22Rv1 (cell line): ENCODE measurements around the gene MTF1.

Experiments used
- H3K27ac ChIP-seq: fragments of 450-650 bp; 2 replicates; pipeline ENCODE4 v1.5.1; 2017
- CTCF ChIP-seq: fragments of 450-650 bp; IDR thresholded peaks from 2 replicates; pipeline ENCODE4 v1.5.1; 2017; ENCODE audit warnings: mild to moderate bottlenecking
- ZFX ChIP-seq: fragments of 450-650 bp; IDR thresholded peaks from 2 replicates; pipeline ENCODE4 v1.6.1; 2017; ENCODE audit warnings: antibody characterized with exemption, borderline replicate concordance

The MTF1 gene

GRCh38 chr1:37850352-37850955 is 8.9 kb downstream of the MTF1 start:
- no peak overlapping the region for H3K27ac ChIP-seq
- no peak for TF ChIP-seq ZFX
- TF ChIP-seq CTCF = no peak

GRCh38 chr1:37849480-37849879 is 9.9 kb downstream of the MTF1 start:
- TF ChIP-seq ZFX (no peak), CTCF (no peak)
- no peak overlapping the region for H3K27ac ChIP-seq

GRCh38 chr1:37846647-37847339 is 12.6 kb downstream of the MTF1 start:
- no peak overlapping the region for H3K27ac ChIP-seq

GRCh38 chr1:37845786-37846185 is 13.6 kb downstream of the MTF1 start:
- no peak overlapping the region for H3K27ac ChIP-seq
- TF ChIP-seq CTCF (no peak), ZFX (no peak)

More at GRCh38 chr1:37846647-37847339, 12.6 kb downstream of the MTF1 start:
- no peak for TF ChIP-seq CTCF
- no peak for TF ChIP-seq ZFX

GRCh38 chr1:37845049-37845646 is 14.2 kb downstream of the MTF1 start:
- TF ChIP-seq ZFX = no peak
- TF ChIP-seq CTCF = no peak
- H3K27ac ChIP-seq = no peak overlapping the region

- no peak overlapping the region for H3K27ac ChIP-seq
- TF ChIP-seq CTCF (no peak), ZFX (no peak)
Observed at GRCh38 chr1:37844536-37844935, 14.9 kb downstream of the MTF1 start.

GRCh38 chr1:37841652-37842051 is 17.7 kb downstream of the MTF1 start:
- TF ChIP-seq CTCF (no peak), ZFX (no peak)
- H3K27ac ChIP-seq = no peak overlapping the region
